HTERT RPE-1 (cell line): ENCODE measurements around the gene UQCRC1.

Source experiments
- in situ Hi-C: fragments of 300-500 bp; cut with MboI; formaldehyde crosslinking; loops from 4 replicates; pipeline ENCODE4 v1.14.3; 2020; ENCODE audit warnings: low sequenced_read_pairs

UQCRC1 gene

GRCh38 chr3:48599509-48600285 lies 9.7 kb downstream of the UQCRC1 start:
- in situ Hi-C loops = no loop called here

- in situ Hi-C loops = no loop called here
Measured at GRCh38 chr3:48599077-48599501, 10.4 kb downstream of the UQCRC1 start.

- in situ Hi-C loops = no loop called here
Measured at GRCh38 chr3:48598323-48599076, 10.9 kb downstream of the UQCRC1 start.

- in situ Hi-C loops = no loop called here
Measured at GRCh38 chr3:48597408-48597800, 12.0 kb downstream of the UQCRC1 start.

GRCh38 chr3:48596676-48597407 lies 12.6 kb downstream of the UQCRC1 start:
- in situ Hi-C loops = no loop called here

- in situ Hi-C loops = no loop called here
Measured at GRCh38 chr3:48596157-48596556, 13.3 kb downstream of the UQCRC1 start.

GRCh38 chr3:48595526-48596121 lies 13.8 kb downstream of the UQCRC1 start:
- in situ Hi-C loops = no loop called here

GRCh38 chr3:48595075-48595525 lies 14.3 kb downstream of the UQCRC1 start, which contains the start of gene COL7A1:
TSS of gene COL7A1 (minus strand) at chr3:48595329. CDS start at chr3:48595159, 170 bp downstream.
- in situ Hi-C loops = no loop called here

- in situ Hi-C loops = no loop called here
Measured at GRCh38 chr3:48594417-48595049, 14.9 kb downstream of the UQCRC1 start.

GRCh38 chr3:48593337-48593736 lies 16.1 kb downstream of the UQCRC1 start:
- in situ Hi-C loops = no loop called here

GRCh38 chr3:48592519-48593087 lies 16.8 kb downstream of the UQCRC1 start:
- in situ Hi-C loops = no loop called here

GRCh38 chr3:48591886-48592518 lies 17.4 kb downstream of the UQCRC1 start:
- in situ Hi-C loops = no loop called here

GRCh38 chr3:48591436-48591835 lies 18.0 kb downstream of the UQCRC1 start:
- in situ Hi-C loops = no loop called here

GRCh38 chr3:48588230-48588629 lies 21.2 kb downstream of the UQCRC1 start:
- in situ Hi-C loops = no loop called here

- in situ Hi-C loops = no loop called here
Measured at GRCh38 chr3:48587686-48588085, 21.8 kb downstream of the UQCRC1 start.

GRCh38 chr3:48585411-48585810 lies 24.0 kb downstream of the UQCRC1 start:
- in situ Hi-C loops = no loop called here

- in situ Hi-C loops = no loop called here
Measured at GRCh38 chr3:48584836-48585235, 24.6 kb downstream of the UQCRC1 start.

- in situ Hi-C loops = no loop called here
Measured at GRCh38 chr3:48581621-48582481, 27.6 kb downstream of the UQCRC1 start.

GRCh38 chr3:48576647-48577046 lies 32.8 kb downstream of the UQCRC1 start:
- in situ Hi-C loops = no loop called here
